ENCODE measurements around the gene TINCR. TPM values are rescaled to one million over a fixed set of nuclear protein-coding genes. Genes with fewer than 3 reads are reported as not detected.

TINCR gene
- total RNA-seq, 2 experiments from 2014 or later, result 1.0 to 1.1 TPM

DNA sequence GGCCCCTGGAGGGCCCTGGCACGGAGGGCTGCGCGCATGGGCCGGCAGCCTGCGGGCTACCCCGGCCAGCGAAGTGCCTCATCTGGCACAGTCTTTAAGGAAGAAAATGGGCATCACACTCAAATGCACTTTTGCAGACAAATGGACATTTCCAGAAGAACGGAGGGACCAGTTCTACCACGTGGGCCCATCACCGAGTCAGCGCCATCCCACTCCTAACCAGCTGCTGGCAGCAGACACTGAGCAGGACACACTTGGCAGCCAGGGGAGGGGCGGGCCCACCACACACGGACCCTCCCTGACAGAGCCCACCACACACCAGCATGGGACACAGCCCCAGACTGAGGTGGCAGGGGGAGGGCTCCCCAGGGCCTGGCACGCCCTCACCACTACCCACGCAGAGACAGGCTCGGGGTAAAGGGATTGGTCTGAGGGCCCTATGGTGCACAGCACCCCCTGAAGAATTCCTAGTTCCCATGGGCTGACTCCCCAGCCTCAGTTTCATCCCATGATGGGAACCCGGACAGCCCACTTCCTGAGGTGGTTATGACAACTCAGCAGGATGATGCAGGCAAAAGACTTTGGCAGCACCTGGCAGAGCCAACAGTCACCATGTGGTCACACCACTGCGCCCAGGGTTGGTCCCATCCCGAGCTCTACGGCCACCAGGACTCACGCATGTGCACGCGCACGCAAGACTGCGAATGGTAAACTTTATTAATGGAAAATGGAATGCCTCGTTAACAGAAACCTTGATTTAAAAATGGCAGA is 18.7 kb upstream of the TINCR start:
- POLR2A ChIA-PET, result no interaction called here
- Mint-ChIP-seq H3K27me3 (no peaks in the 10 kb centered on the region), H3K9me3 (no peaks in the 10 kb centered on the region), H3K4me1 (ENCODE audit: low read depth) (peaks cover 17% of the 10 kb centered on the region), H3K27ac (peak overlapping the region; percentile 45), H3K36me3 (peaks cover 27% of the 10 kb centered on the region), H3K4me3 (no peak overlapping the region)
- intact Hi-C loops (cut with micrococcal nuclease), result no loop called here
- DNase-seq, result no peak
- CTCF ChIA-PET, result no interaction called here

DNA sequence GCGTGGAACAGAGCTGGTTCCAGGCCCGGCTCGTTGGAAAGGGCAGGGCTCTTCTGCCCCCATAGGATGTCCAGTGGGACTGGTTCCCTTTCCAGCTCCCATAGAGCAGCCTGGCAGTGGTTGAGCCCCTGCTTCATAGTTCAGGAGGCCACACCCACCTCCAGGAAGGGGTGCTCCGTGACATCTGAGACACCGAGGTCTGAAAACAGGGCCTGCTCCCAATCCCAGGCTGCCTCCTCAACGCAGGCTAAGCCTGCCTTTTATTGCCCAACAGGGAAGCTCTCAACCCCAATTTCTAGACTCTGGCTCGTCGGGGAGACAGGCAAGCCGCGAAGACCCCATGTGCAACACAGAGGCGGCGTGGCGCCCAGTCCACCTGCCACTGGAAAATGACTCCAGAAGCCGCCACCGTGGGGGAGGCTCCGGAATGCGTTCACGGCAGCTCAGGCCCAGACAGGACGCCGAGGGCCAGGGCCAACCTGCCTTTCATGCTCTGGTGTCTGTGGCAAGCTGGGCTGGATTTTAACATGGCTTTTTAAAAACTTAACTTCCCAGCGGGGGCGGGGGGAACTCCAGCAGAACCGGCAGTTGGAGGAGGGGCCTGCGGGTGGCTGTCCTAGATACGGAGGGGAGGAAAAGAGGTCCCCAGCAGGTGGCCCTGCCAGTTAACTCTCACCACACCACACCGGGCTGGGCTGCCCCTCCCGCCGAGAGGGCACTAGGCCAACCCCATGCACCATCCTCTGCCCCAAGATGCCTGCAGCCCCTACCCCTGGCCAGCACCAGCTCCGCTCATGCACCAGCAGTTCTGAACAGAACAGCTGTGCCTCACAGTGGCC is 17.9 kb upstream of the TINCR start:
- POLR2A ChIA-PET, result no interaction called here
- intact Hi-C loops (cut with micrococcal nuclease), result no loop called here
- CTCF ChIA-PET, result no interaction called here
- Mint-ChIP-seq H3K4me3 (no peak overlapping the region), H3K27ac (peak overlapping the region; percentile 78), H3K27me3 (no peaks in the 10 kb centered on the region), H3K36me3 (peaks cover 26% of the 10 kb centered on the region), H3K9me3 (no peaks in the 10 kb centered on the region), H3K4me1 (ENCODE audit: low read depth) (peaks cover 17% of the 10 kb centered on the region)
- peak; percentile 75 for DNase-seq

- CTCF ChIA-PET, result interaction anchor here (0.9 to 1.7 kb wide), 4 partner anchors 32 to 549 kb away, joined by 3 to 6 read pairs (median 3); no protein-coding TSS in a partner anchor
- Mint-ChIP-seq H3K27me3 (no peaks in the 10 kb centered on the region), H3K36me3 (no peaks in the 10 kb centered on the region), H3K4me1 (ENCODE audit: low read depth) (peaks cover 6% of the 10 kb centered on the region), H3K9me3 (no peaks in the 10 kb centered on the region), H3K4me3 (no peak overlapping the region), H3K27ac (no peak overlapping the region)
- intact Hi-C loops (cut with micrococcal nuclease), result no loop called here
- POLR2A ChIA-PET, result no interaction called here
- DNase-seq, result no peak
These were observed 12.4 kb upstream of the TINCR start for GRCh38 chr19:5580161-5580571.

- no peak overlapping the region for H3K27ac Mint-ChIP-seq
- peaks cover 6% of the 10 kb centered on the region for H3K4me1 Mint-ChIP-seq (ENCODE audit: low read depth)
- no peaks in the 10 kb centered on the region for H3K9me3 Mint-ChIP-seq
- no peak overlapping the region for H3K4me3 Mint-ChIP-seq
- no peaks in the 10 kb centered on the region for H3K27me3 Mint-ChIP-seq
- H3K36me3 Mint-ChIP-seq, result no peaks in the 10 kb centered on the region
- DNase-seq, result no peak
- CTCF ChIA-PET, result interaction anchor here (1.6 to 1.7 kb wide), 2 partner anchors 32 to 56 kb away, joined by 3 to 6 read pairs; no protein-coding TSS in a partner anchor
- intact Hi-C loops (cut with micrococcal nuclease), result no loop called here
- POLR2A ChIA-PET, result no interaction called here
These were observed 11.9 kb upstream of the TINCR start for GRCh38 chr19:5579697-5580096.

DNA sequence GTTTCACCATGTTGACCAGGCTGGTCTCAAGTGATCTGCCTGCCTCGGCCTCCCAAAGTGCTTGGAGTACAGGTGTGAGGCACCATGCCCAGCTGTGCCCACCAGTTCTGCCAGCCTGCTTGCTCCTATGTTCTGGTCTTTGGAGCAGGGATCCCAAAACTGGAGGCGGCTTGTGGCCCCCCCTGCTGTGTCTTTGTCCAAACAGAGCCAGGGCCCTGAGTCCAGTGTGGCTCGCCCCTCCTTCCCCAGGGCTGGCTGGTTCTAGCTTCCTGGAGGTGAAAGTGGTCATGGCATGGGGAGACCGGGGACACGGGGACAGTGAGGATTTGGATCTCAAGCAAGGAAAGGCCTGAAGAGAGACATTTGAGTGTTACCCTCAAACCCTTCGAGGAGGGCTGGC is 11.5 kb upstream of the TINCR start:
- ChIA-PET CTCF (interaction anchor here (1.6 to 1.7 kb wide), 2 partner anchors 31 to 55 kb away, joined by 3 to 6 read pairs; no protein-coding TSS in a partner anchor), POLR2A (no interaction called here)
- no peaks in the 10 kb centered on the region for H3K36me3 Mint-ChIP-seq
- H3K9me3 Mint-ChIP-seq, result no peaks in the 10 kb centered on the region
- no peak overlapping the region for H3K27ac Mint-ChIP-seq
- H3K27me3 Mint-ChIP-seq, result no peaks in the 10 kb centered on the region
- no peak overlapping the region for H3K4me3 Mint-ChIP-seq
- intact Hi-C loops (cut with micrococcal nuclease), result no loop called here
- no peak for DNase-seq
- peaks cover 6% of the 10 kb centered on the region for H3K4me1 Mint-ChIP-seq (ENCODE audit: low read depth)

- ChIA-PET POLR2A (no interaction called here), CTCF (no interaction called here)
- Mint-ChIP-seq H3K4me3 (no peak overlapping the region), H3K27ac (no peak overlapping the region), H3K9me3 (no peaks in the 10 kb centered on the region), H3K27me3 (no peaks in the 10 kb centered on the region), H3K36me3 (no peaks in the 10 kb centered on the region), H3K4me1 (ENCODE audit: low read depth) (peaks cover 6% of the 10 kb centered on the region)
- peak; percentile 77 for DNase-seq
- intact Hi-C loops (cut with micrococcal nuclease), result no loop called here
These were observed 10.5 kb upstream of the TINCR start for GRCh38 chr19:5578097-5578846.

DNA sequence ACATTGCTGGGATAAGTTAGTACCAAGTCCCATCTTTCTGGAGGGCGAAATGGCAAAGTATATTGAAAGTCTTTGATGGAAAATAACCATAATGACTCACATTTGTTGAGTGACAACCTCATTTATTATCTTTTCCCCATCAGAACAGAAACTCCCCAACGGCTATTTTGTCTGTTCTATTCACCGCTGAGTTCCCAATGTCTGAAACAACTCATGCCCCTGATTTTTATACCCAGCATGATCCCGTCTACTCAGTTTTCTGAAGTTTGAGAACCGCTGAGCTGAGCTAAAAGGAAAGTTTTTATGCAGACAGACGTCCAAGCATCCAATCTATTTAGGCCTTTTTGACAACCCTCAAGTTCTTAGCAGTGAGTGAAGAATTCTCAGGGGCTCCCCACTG is 7.8 kb upstream of the TINCR start:
- no peak overlapping the region for H3K27ac Mint-ChIP-seq
- intact Hi-C loops (cut with micrococcal nuclease), result no loop called here

DNA sequence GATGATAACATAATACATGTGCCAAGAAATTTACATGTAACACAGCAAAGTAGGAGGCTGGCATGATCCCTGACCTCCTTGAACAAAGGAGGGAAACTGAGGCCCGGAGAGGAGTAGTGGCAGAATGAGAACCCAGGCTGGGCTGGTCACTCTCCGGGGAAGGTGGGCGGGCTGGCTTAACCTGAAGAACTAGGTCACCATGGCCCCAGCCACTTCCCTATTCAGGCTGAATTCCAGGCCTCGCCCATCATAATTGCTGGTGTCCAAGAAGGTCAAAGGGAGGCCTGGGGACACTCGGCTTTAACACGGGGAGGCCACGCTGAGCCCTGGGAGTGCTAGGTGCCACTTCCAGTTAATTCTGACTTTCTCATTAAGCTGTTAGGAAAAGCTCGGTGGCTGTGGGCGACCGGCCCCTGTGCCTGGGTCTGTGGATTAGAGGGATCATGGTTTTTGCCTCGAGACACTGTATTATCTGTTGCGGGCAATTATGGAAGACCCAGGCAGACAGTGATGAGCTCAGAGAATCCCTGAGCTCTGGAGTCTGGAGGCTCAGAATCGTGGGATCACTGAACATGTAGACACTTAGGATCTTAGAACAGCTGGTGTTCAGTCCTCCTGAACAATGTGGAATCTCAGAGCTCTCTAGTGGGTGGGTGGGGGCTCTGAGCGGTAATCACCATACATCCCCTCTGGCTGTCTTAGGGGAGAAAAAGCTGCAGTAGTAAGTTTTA is 5.0 kb upstream of the TINCR start:
- Mint-ChIP-seq H3K27me3 (peaks cover 4% of the 10 kb centered on the region), H3K9me3 (no peaks in the 10 kb centered on the region), H3K4me1 (ENCODE audit: low read depth) (peaks cover 3% of the 10 kb centered on the region), H3K27ac (no peak overlapping the region), H3K36me3 (no peaks in the 10 kb centered on the region), H3K4me3 (no peak overlapping the region)
- CTCF ChIA-PET, result no interaction called here
- no peak for DNase-seq
- intact Hi-C loops (cut with micrococcal nuclease), result no loop called here
- POLR2A ChIA-PET, result no interaction called here

More for the DNA sequence above, 7.8 kb upstream of the TINCR start:
- Mint-ChIP-seq H3K9me3 (no peaks in the 10 kb centered on the region), H3K27me3 (no peaks in the 10 kb centered on the region), H3K4me1 (ENCODE audit: low read depth) (peaks cover 6% of the 10 kb centered on the region), H3K4me3 (no peak overlapping the region), H3K36me3 (no peaks in the 10 kb centered on the region)
- no peak for DNase-seq
- CTCF ChIA-PET, result no interaction called here
- POLR2A ChIA-PET, result no interaction called here

GRCh38 chr19:5571777-5572176 is 4.0 kb upstream of the TINCR start:
- H3K4me1 Mint-ChIP-seq (ENCODE audit: low read depth), result peaks cover 3% of the 10 kb centered on the region
- CTCF ChIA-PET, result no interaction called here
- no peaks in the 10 kb centered on the region for H3K36me3 Mint-ChIP-seq
- H3K4me3 Mint-ChIP-seq, result no peak overlapping the region
- DNase-seq, result no peak
- POLR2A ChIA-PET, result no interaction called here
- no peak overlapping the region for H3K27ac Mint-ChIP-seq
- intact Hi-C loops (cut with micrococcal nuclease), result no loop called here
- H3K9me3 Mint-ChIP-seq, result no peaks in the 10 kb centered on the region
- peaks cover 4% of the 10 kb centered on the region for H3K27me3 Mint-ChIP-seq

DNA sequence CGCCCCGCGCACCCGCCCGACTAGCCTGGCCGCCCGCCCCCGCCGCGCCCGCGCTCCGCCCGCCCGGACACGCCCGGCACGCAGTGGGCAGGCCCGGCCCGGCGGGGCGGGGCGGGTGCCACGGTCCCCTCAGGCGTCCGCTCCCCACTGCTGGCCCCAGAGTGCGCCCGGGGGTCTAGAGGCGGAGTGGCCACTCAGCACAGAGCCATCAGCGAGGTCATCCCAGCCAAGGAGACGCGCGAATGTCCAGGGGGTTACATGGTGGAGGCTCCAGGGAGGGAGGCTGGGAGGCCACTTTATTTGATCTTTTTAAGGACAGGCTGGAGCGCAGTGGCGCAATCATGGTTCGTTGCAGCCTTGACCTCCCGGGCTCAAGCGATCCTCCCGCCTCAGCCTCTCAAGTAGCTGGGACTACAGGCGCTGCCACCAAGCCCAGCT is 236 bp upstream of the TINCR start:
- Mint-ChIP-seq H3K4me1 (ENCODE audit: low read depth) (no peaks in the 10 kb centered on the region), H3K27ac (no peak overlapping the region), H3K4me3 (no peak overlapping the region), H3K9me3 (no peaks in the 10 kb centered on the region), H3K27me3 (peaks cover 15% of the 10 kb centered on the region), H3K36me3 (no peaks in the 10 kb centered on the region)
- intact Hi-C loops (cut with micrococcal nuclease), result no loop called here
- ChIA-PET CTCF (no interaction called here), POLR2A (no interaction called here)
- DNase-seq, result no peak

GRCh38 chr19:5564930-5565329 is 2.8 kb downstream of the TINCR start:
- POLR2A ChIA-PET, result no interaction called here
- H3K4me1 Mint-ChIP-seq (ENCODE audit: low read depth), result no peaks in the 10 kb centered on the region
- H3K9me3 Mint-ChIP-seq, result peaks cover 15% of the 10 kb centered on the region
- no peak overlapping the region for H3K27ac Mint-ChIP-seq
- peaks cover 13% of the 10 kb centered on the region for H3K36me3 Mint-ChIP-seq
- intact Hi-C loops (cut with micrococcal nuclease), result no loop called here
- peaks cover 19% of the 10 kb centered on the region for H3K27me3 Mint-ChIP-seq
- DNase-seq, result no peak
- H3K4me3 Mint-ChIP-seq, result no peak overlapping the region
- CTCF ChIA-PET, result interaction anchor here (1.0 kb wide), 1 partner anchor 17 kb away, joined by 3 read pairs; no protein-coding TSS in a partner anchor

Data from activated CD4-positive, alpha-beta memory T cell treated with anti-CD3 and anti-CD28 coated beads for 36 hours (primary cell).